ENCODE data around the gene PRDM15. TPM values are rescaled to one million over a fixed set of nuclear protein-coding genes. Genes with fewer than 3 reads are reported as not detected.
A peak's percentile ranks its signal among the peaks of the same experiment; 100 is the strongest.

Gene PRDM15
- total RNA-seq, 5 donors from 2014 or later (not counting 1 experiment from before 2014, with no cell fraction given): 17.8 to 22.0 (median 20.7) TPM

GRCh38 chr21:41901782-41902181 lies 22.6 kb upstream of the PRDM15 start:
- Mint-ChIP-seq H3K36me3 (peaks cover 50% of the 10 kb centered on the region), H3K4me3 (no peak overlapping the region), H3K4me1 (peaks cover 10 to 26% (median 26%) of the 10 kb centered on the region in 3 donors), H3K9me3 (no peaks in the 10 kb centered on the region), H3K27me3 (no peaks in the 10 kb centered on the region), H3K27ac (no peak overlapping the region)
- DNase-seq (no peak), ATAC-seq (replicated peaks in 1 of 4) (no peak)
- peaks cover 0 to 13% of the 10 kb centered on the region in 2 experiments for H3K4me1 ChIP-seq (ENCODE audit: control insufficient read depth in 1 of 2, extremely low read depth in 1 of 2, insufficient read depth in 2 of 2, low read length in 2 of 2)
- H3K27ac ChIP-seq (ENCODE audit: low read length): no peak overlapping the region
- ChIA-PET POLR2A (no interaction called here), CTCF (no interaction called here)
- H3K36me3 ChIP-seq (ENCODE audit: control insufficient read depth in 2 of 2, extremely low read depth in 1 of 2, insufficient read depth in 1 of 2, low read length in 1 of 2): peaks cover 6 to 7% of the 10 kb centered on the region in 2 donors
- H3K9me3 ChIP-seq: no peaks in the 10 kb centered on the region
- 100% methylated on average over 1 of the region's 3 CpGs for WGBS (ENCODE audit: insufficient coverage)
- no peaks in the 10 kb centered on the region for H3K27me3 ChIP-seq (replicated peaks in 1 of 2; ENCODE audit: control insufficient read depth in 2 of 2, extremely low read depth in 1 of 2, insufficient read depth in 2 of 2, low read length in 1 of 2)
- no peak overlapping the region for H3K4me3 ChIP-seq (ENCODE audit: control insufficient read depth in 1 of 2, extremely low read depth in 1 of 2, low read length in 1 of 2)

GRCh38 chr21:41901099-41901498 lies 22.0 kb upstream of the PRDM15 start:
- ChIA-PET POLR2A (no interaction called here), CTCF (no interaction called here)
- Histone ChIP-seq H3K4me1 (ENCODE audit: control insufficient read depth in 1 of 2, extremely low read depth in 1 of 2, insufficient read depth in 2 of 2, low read length in 2 of 2) (peaks cover 1 to 15% of the 10 kb centered on the region in 2 experiments), H3K27ac (ENCODE audit: low read length) (no peak overlapping the region), H3K27me3 (replicated peaks in 1 of 2; ENCODE audit: control insufficient read depth in 2 of 2, extremely low read depth in 1 of 2, insufficient read depth in 2 of 2, low read length in 1 of 2) (no peaks in the 10 kb centered on the region), H3K4me3 (ENCODE audit: control insufficient read depth in 1 of 2, extremely low read depth in 1 of 2, low read length in 1 of 2) (no peak overlapping the region), H3K9me3 (no peaks in the 10 kb centered on the region), H3K36me3 (ENCODE audit: control insufficient read depth in 2 of 2, extremely low read depth in 1 of 2, insufficient read depth in 1 of 2, low read length in 1 of 2) (peaks cover 5 to 6% of the 10 kb centered on the region in 2 donors)
- no peak for ATAC-seq (replicated peaks in 1 of 4)
- no peaks in the 10 kb centered on the region for H3K27me3 Mint-ChIP-seq
- peaks cover 44% of the 10 kb centered on the region for H3K36me3 Mint-ChIP-seq
- H3K9me3 Mint-ChIP-seq: no peaks in the 10 kb centered on the region
- DNase-seq: no peak
- WGBS (ENCODE audit: insufficient coverage): no CpG with 5 or more reads among the region's 12 CpGs
- H3K27ac Mint-ChIP-seq: no peak overlapping the region
- no peak overlapping the region for H3K4me3 Mint-ChIP-seq
- H3K4me1 Mint-ChIP-seq: peaks cover 12 to 29% (median 29%) of the 10 kb centered on the region in 3 donors

GRCh38 chr21:41900401-41900800 lies 21.3 kb upstream of the PRDM15 start:
- H3K4me3 Mint-ChIP-seq: no peak overlapping the region
- POLR2A ChIA-PET: no interaction called here

DNA sequence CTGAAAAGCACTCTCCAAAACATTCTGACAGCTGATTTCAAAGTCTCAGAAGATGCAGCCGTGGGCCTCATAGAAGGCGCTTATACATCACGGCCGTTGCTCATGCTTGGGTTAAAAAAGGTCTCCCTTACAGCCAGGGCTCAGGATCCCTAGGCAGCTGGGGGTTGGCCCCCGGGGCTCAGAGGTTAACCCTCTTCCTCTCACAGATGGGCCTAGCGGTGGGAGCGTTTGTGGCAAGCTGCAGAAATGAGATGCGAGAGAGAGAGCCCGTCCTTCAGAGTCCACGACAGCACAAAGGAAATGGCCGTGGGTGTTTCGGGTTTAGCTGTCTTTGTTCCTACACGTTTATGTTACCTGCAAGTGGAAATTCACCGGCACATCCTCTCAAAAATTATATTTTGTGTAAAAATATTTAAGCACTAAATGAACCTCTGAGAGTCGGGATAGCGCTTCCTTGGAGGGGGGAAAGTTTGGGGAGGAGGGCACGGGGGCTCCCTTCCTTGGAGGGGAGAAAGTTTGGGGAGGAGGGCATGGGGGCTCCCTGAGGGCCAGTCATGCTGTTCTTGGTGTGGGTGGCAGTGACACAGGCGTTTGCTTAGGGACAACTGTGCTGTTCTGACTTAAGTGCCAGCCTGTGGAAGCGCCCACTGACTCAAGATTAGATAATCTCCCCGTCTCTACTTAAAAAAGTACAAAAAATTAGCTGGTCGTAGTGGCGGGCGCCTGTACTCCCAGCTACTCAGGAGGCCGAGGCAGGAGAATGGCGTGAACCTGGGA lies 20.5 kb upstream of the PRDM15 start:
- whole genome bisulfite sequencing (ENCODE audit: insufficient coverage): 41% methylated on average over 6 of the region's 25 CpGs
- Mint-ChIP-seq H3K27ac (peak overlapping the region; percentile 58 to 79), H3K4me3 (peak overlapping the region in 2 of 3 donors; percentile 17 to 57), H3K9me3 (no peaks in the 10 kb centered on the region), H3K27me3 (no peaks in the 10 kb centered on the region), H3K36me3 (peaks cover 36% of the 10 kb centered on the region), H3K4me1 (peaks cover 21 to 39% (median 38%) of the 10 kb centered on the region in 3 donors)
- Histone ChIP-seq H3K27me3 (replicated peaks in 1 of 2; ENCODE audit: control insufficient read depth in 2 of 2, extremely low read depth in 1 of 2, insufficient read depth in 2 of 2, low read length in 1 of 2) (no peaks in the 10 kb centered on the region), H3K4me3 (ENCODE audit: control insufficient read depth in 1 of 2, extremely low read depth in 1 of 2, low read length in 1 of 2) (no peak overlapping the region), H3K27ac (ENCODE audit: low read length) (no peak overlapping the region), H3K4me1 (ENCODE audit: control insufficient read depth in 1 of 2, extremely low read depth in 1 of 2, insufficient read depth in 2 of 2, low read length in 2 of 2) (peaks cover 3 to 19% of the 10 kb centered on the region in 2 experiments), H3K9me3 (no peaks in the 10 kb centered on the region), H3K36me3 (ENCODE audit: control insufficient read depth in 2 of 2, extremely low read depth in 1 of 2, insufficient read depth in 1 of 2, low read length in 1 of 2) (peaks cover 6 to 12% of the 10 kb centered on the region in 2 donors)
- POLR2A ChIA-PET: no interaction called here
- CTCF ChIA-PET: no interaction called here
- ATAC-seq (replicated peaks in 1 of 4) (peak; percentile 37 to 58 (median 46)), DNase-seq (peak in 17 of 35 experiments; percentile 3 to 46 (median 16))

More at GRCh38 chr21:41900401-41900800, 21.3 kb upstream of the PRDM15 start:
- no peak for ATAC-seq (replicated peaks in 1 of 4)
- Mint-ChIP-seq H3K27ac (no peak overlapping the region), H3K36me3 (peaks cover 40% of the 10 kb centered on the region), H3K9me3 (no peaks in the 10 kb centered on the region), H3K27me3 (no peaks in the 10 kb centered on the region), H3K4me1 (peaks cover 18 to 36% (median 36%) of the 10 kb centered on the region in 3 donors)
- DNase-seq: no peak
- WGBS (ENCODE audit: insufficient coverage): 86% methylated on average over 5 of the region's 6 CpGs
- Histone ChIP-seq H3K27ac (ENCODE audit: low read length) (no peak overlapping the region), H3K9me3 (no peaks in the 10 kb centered on the region), H3K36me3 (ENCODE audit: control insufficient read depth in 2 of 2, extremely low read depth in 1 of 2, insufficient read depth in 1 of 2, low read length in 1 of 2) (peaks cover 6 to 8% of the 10 kb centered on the region in 2 donors), H3K4me1 (ENCODE audit: control insufficient read depth in 1 of 2, extremely low read depth in 1 of 2, insufficient read depth in 2 of 2, low read length in 2 of 2) (peaks cover 3 to 19% of the 10 kb centered on the region in 2 experiments), H3K4me3 (ENCODE audit: control insufficient read depth in 1 of 2, extremely low read depth in 1 of 2, low read length in 1 of 2) (no peak overlapping the region), H3K27me3 (replicated peaks in 1 of 2; ENCODE audit: control insufficient read depth in 2 of 2, extremely low read depth in 1 of 2, insufficient read depth in 2 of 2, low read length in 1 of 2) (no peaks in the 10 kb centered on the region)
- CTCF ChIA-PET: no interaction called here

DNA sequence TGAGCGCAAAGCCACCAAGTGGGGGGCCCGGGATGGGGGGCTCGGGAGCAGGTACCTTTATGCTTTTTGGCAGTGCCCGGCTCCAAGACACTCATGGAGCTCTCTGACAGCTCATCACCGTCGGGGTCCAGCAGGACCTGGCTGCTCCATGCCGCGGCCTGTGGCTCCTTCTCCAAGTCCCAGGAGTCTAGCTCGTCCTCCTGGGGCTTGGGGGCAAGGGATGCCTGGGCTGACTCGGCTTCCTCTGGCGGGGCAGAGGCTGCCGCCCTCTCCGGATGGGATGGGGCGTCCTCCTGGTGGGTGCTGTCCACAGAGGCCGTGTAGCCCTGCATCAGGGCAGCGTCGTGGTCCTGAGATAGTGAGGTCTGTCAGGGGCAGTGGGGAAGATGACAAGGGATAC lies 19.9 kb upstream of the PRDM15 start:
- ChIA-PET POLR2A (no interaction called here), CTCF (no interaction called here)
- Mint-ChIP-seq H3K4me1 (peaks cover 21 to 39% (median 38%) of the 10 kb centered on the region in 3 donors), H3K4me3 (peak overlapping the region in 2 of 3 donors; percentile 9 to 57), H3K9me3 (no peaks in the 10 kb centered on the region), H3K36me3 (peaks cover 34% of the 10 kb centered on the region), H3K27ac (peak overlapping the region in 1 of 2 donors; percentile 58), H3K27me3 (no peaks in the 10 kb centered on the region)
- no peak for DNase-seq
- ATAC-seq (replicated peaks in 1 of 4): no peak
- Histone ChIP-seq H3K36me3 (ENCODE audit: control insufficient read depth in 2 of 2, extremely low read depth in 1 of 2, insufficient read depth in 1 of 2, low read length in 1 of 2) (peaks cover 10 to 12% of the 10 kb centered on the region in 2 donors), H3K27ac (ENCODE audit: low read length) (no peak overlapping the region), H3K27me3 (replicated peaks in 1 of 2; ENCODE audit: control insufficient read depth in 2 of 2, extremely low read depth in 1 of 2, insufficient read depth in 2 of 2, low read length in 1 of 2) (no peaks in the 10 kb centered on the region), H3K4me1 (ENCODE audit: control insufficient read depth in 1 of 2, extremely low read depth in 1 of 2, insufficient read depth in 2 of 2, low read length in 2 of 2) (peaks cover 3 to 19% of the 10 kb centered on the region in 2 experiments), H3K9me3 (no peaks in the 10 kb centered on the region), H3K4me3 (ENCODE audit: control insufficient read depth in 1 of 2, extremely low read depth in 1 of 2, low read length in 1 of 2) (no peak overlapping the region)
- 88% methylated on average over 13 of the region's 17 CpGs for WGBS (ENCODE audit: insufficient coverage)

DNA sequence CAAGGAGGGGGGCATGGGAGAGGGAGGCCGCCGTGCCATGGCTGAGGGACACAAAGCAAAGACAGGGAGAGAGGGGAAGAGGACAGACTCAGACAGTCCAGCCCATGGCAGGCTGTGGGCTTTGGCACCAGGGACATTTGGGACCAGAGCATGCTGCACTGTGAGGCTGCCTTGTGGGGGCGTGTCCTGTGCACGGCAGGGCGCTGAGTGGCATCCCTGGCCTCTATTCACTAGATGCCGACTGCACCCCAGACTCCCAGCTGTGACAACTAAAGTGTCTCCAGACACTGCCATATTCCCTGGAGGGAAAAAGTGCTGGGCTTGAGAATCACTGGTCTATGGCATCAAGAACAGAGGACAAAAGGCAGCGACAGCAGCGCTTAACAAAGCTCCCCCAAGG lies 18.6 kb upstream of the PRDM15 start:
- peaks cover 6 to 10% of the 10 kb centered on the region in 2 donors for H3K36me3 ChIP-seq (ENCODE audit: control insufficient read depth in 2 of 2, extremely low read depth in 1 of 2, insufficient read depth in 1 of 2, low read length in 1 of 2)
- no peak for DNase-seq

More for the DNA sequence above, 18.6 kb upstream of the PRDM15 start:
- ChIA-PET POLR2A (interaction anchor here in 1 of 2 donors (0.6 kb wide), 1 partner anchor 617 kb away, joined by 3 read pairs; no protein-coding TSS in a partner anchor), CTCF (no interaction called here)
- no peaks in the 10 kb centered on the region for H3K27me3 Mint-ChIP-seq
- no peak overlapping the region for H3K27ac ChIP-seq (ENCODE audit: low read length)
- H3K4me1 ChIP-seq (ENCODE audit: control insufficient read depth in 1 of 2, extremely low read depth in 1 of 2, insufficient read depth in 2 of 2, low read length in 2 of 2): peaks cover 3 to 19% of the 10 kb centered on the region in 2 experiments
- H3K27ac Mint-ChIP-seq: no peak overlapping the region
- no peak overlapping the region for H3K4me3 Mint-ChIP-seq
- 96% methylated on average over 8 of the region's 8 CpGs for WGBS (ENCODE audit: insufficient coverage)
- ATAC-seq (replicated peaks in 1 of 4): no peak
- H3K4me1 Mint-ChIP-seq: peaks cover 21 to 39% (median 38%) of the 10 kb centered on the region in 3 donors
- no peak overlapping the region for H3K4me3 ChIP-seq (ENCODE audit: control insufficient read depth in 1 of 2, extremely low read depth in 1 of 2, low read length in 1 of 2)
- no peaks in the 10 kb centered on the region for H3K9me3 ChIP-seq
- H3K27me3 ChIP-seq (replicated peaks in 1 of 2; ENCODE audit: control insufficient read depth in 2 of 2, extremely low read depth in 1 of 2, insufficient read depth in 2 of 2, low read length in 1 of 2): no peaks in the 10 kb centered on the region
- peaks cover 29% of the 10 kb centered on the region for H3K36me3 Mint-ChIP-seq
- H3K9me3 Mint-ChIP-seq: no peaks in the 10 kb centered on the region
